B cell (primary cell): ENCODE results near the gene MGAT5. TPM values are rescaled to one million over a fixed set of nuclear protein-coding genes. Genes with fewer than 3 reads are reported as not detected.

Experiments used
- ATAC-seq: fragments of 200-7000 bp; cut with Tn5 transposase; one replicate; pipeline ENCODE4 v1.10.0; 2021; ENCODE audit warnings: low read depth, mild to moderate bottlenecking, moderate number of reproducible peaks, moderate library complexity
- CTCF ChIA-PET: fragments of 350-600 bp; sonication (Branson Sonifier 250); formaldehyde crosslinking; loops from one replicate; lab custom pipeline; 2021; ENCODE audit warnings: antibody characterized with exemption, inconsistent platforms; lab: Charles Lee
- POLR2A ChIA-PET: fragments of 350-600 bp; sonication (Branson Sonifier 250); formaldehyde crosslinking; loops from one replicate; lab custom pipeline; 2021; ENCODE audit warnings: antibody characterized with exemption; lab: Charles Lee
- DNase-seq: peaks from one replicate; pipeline ENCODE4 v3.0.0; 2013
- H2AFZ ChIP-seq: 2 replicates; pipeline ENCODE4 v1.6.1; 2012; ENCODE audit warnings: mild to moderate bottlenecking, low read depth, low read length; ENCODE audit not compliant: insufficient read depth, poor library complexity, severe bottlenecking
- H3K27ac ChIP-seq, 2 donors: 1 replicate in 1 of 2; 2 replicates in 1 of 2; pipeline ENCODE4 v1.5.1; 2012 to 2013; ENCODE audit warnings: low read length in 2 of 2, mild to moderate bottlenecking in 2 of 2, moderate library complexity in 1 of 2
- H3K27me3 ChIP-seq, 4 experiments: fragments of 200-600 bp in 1 of 4; sonication (generic) in 1 of 4; replicated peaks in 1 of 4; 1 replicate in 2 of 4; 2 replicates in 2 of 4; pipeline versions ENCODE4 v1.6.1 to v1.7.0; 2013 to 2016; ENCODE audit warnings: low read length in 3 of 4, mild to moderate bottlenecking in 2 of 4, mixed read lengths in 1 of 4, moderate library complexity in 1 of 4; ENCODE audit not compliant: insufficient read depth in 4 of 4, control insufficient read depth in 3 of 4; ENCODE audit errors: control extremely low read depth in 1 of 4
- H3K36me3 ChIP-seq, 2 experiments: replicated peaks in 1 of 2; 1 replicate in 1 of 2; 2 replicates in 1 of 2; pipeline versions ENCODE4 v1.6.1 to v1.7.1; 2013; ENCODE audit warnings: low read length in 1 of 2; ENCODE audit not compliant: insufficient read depth in 2 of 2, control insufficient read depth in 1 of 2; ENCODE audit errors: control extremely low read depth in 1 of 2, extremely low read depth in 1 of 2
- H3K4me1 ChIP-seq, 2 donors: fragments of 200-600 bp in 1 of 2; sonication (generic) in 1 of 2; 1 replicate in 1 of 2; 2 replicates in 1 of 2; pipeline versions ENCODE4 v1.5.1 to v1.6.1; 2013 to 2017; ENCODE audit warnings: low read length in 2 of 2; ENCODE audit not compliant: control insufficient read depth in 2 of 2, insufficient read depth in 2 of 2
- H3K4me2 ChIP-seq: replicated peaks from 2 replicates; pipeline ENCODE3; 2012; ENCODE audit warnings: mild to moderate bottlenecking, low read depth, low read length; ENCODE audit not compliant: poor library complexity, severe bottlenecking
- H3K4me3 ChIP-seq, 5 experiments: fragments of 200-600 bp in 1 of 5; sonication (generic) in 1 of 5; 1 replicate in 3 of 5; 2 replicates in 2 of 5; pipeline versions ENCODE4 v1.5.1 to v1.7.0; 2011 to 2016; ENCODE audit warnings: low read length in 4 of 5, mild to moderate bottlenecking in 4 of 5, low read depth in 2 of 5, control low read depth in 1 of 5, moderate library complexity in 1 of 5; ENCODE audit not compliant: insufficient read depth in 1 of 5; ENCODE audit errors: control extremely low read depth in 1 of 5, extremely low read depth in 1 of 5
- H3K79me2 ChIP-seq: fragments of 200-600 bp; sonication (generic); one replicate; pipeline ENCODE4 v1.6.0; 2016; ENCODE audit warnings: low read length; ENCODE audit not compliant: control insufficient read depth, insufficient read depth
- H3K9ac ChIP-seq: fragments of 200-600 bp; sonication (generic); 2 replicates; pipeline ENCODE4 v1.6.1; 2017; ENCODE audit warnings: mild to moderate bottlenecking, low read length, moderate library complexity
- H3K9me3 ChIP-seq, 3 donors: one replicate each; pipeline versions ENCODE4 v1.6.1 to v1.7.1; 2013; ENCODE audit warnings: low read length in 2 of 3; ENCODE audit not compliant: control insufficient read depth in 2 of 3, insufficient read depth in 1 of 3; ENCODE audit errors: control extremely low read depth in 1 of 3
- H4K20me1 ChIP-seq: 2 replicates; pipeline ENCODE4 v1.6.0; 2012; ENCODE audit warnings: mild to moderate bottlenecking, low read length; ENCODE audit not compliant: insufficient read depth, control insufficient read depth, poor library complexity, severe bottlenecking
- H3K27ac Mint-ChIP-seq: one replicate; pipeline ENCODE4 v1.8.0; 2021; ENCODE audit warnings: mixed read lengths
- H3K27me3 Mint-ChIP-seq: one replicate; pipeline ENCODE4 v1.8.0; 2021; ENCODE audit warnings: mixed read lengths
- H3K4me1 Mint-ChIP-seq: one replicate; pipeline ENCODE4 v1.8.0; 2021; ENCODE audit warnings: mixed read lengths
- H3K4me3 Mint-ChIP-seq: one replicate; pipeline ENCODE4 v1.8.0; 2021; ENCODE audit warnings: mixed read lengths
- H3K9me3 Mint-ChIP-seq: one replicate; pipeline ENCODE4 v1.8.0; 2022; ENCODE audit warnings: mixed read lengths; ENCODE audit not compliant: insufficient read depth
- EZH2 ChIP-seq: IDR thresholded peaks from 2 replicates; pipeline ENCODE4 v1.6.1; 2012; ENCODE audit warnings: borderline replicate concordance, low read depth, mild to moderate bottlenecking, moderate library complexity, low read length; ENCODE audit not compliant: insufficient read depth, poor library complexity, severe bottlenecking
- WGBS: methylation state at CpG from one replicate; pipeline ENCODE4 v1.1.5; 2013; ENCODE audit warnings: missing lambda C conversion rate; ENCODE audit not compliant: insufficient coverage; 5-methylcytosine and 5-hydroxymethylcytosine counted together
- intact Hi-C: fragments of 100-400 bp; cut with micrococcal nuclease; formaldehyde crosslinking; loops from one replicate; pipeline ENCODE4 v1.10.0; 2022
- polyA plus RNA-seq: library from polyadenylated mRNA; depleted of rRNA; stranded (reverse); fragments of >200 nt; gene quantifications from 2 replicates; pipeline ENCODE4 v1.2.3, GENCODE V29; 2012
- total RNA-seq, 2 donors: library from RNA; stranded (reverse); fragments of 120-200 nt in 1 of 2; gene quantifications; 1 replicate in 1 of 2; 2 replicates in 1 of 2; pipeline versions ENCODE4 v1.2.3 to v1.2.4, GENCODE V29; 2013 to 2022
- TF ChIP-seq, protein P1 (sequence below): fragments of 200-600 bp; IDR thresholded peaks from one replicate; pipeline ENCODE4 v1.8.0; 2022; ENCODE audit warnings: antibody characterized with exemption, mild to moderate bottlenecking

MGAT5 gene
- total and polyA plus RNA-seq, 2 donors (not counting 1 experiment from before 2014, with no cell fraction given) = 27.2 to 184 TPM

- intact Hi-C loops = no loop called here
- Histone ChIP-seq H3K36me3 (peaks cover 0 to 80% of the 10 kb centered on the region in 2 experiments), H3K27ac (peak overlapping the region in 1 of 2 donors; percentile 51), H3K9me3 (no peaks in the 10 kb centered on the region), H2AFZ (no peak overlapping the region), H3K4me2 (no peak overlapping the region), H4K20me1 (peaks cover 32% of the 10 kb centered on the region), H3K27me3 (no peaks in the 10 kb centered on the region), H3K4me3 (no peak overlapping the region), H3K79me2 (peaks cover 69% of the 10 kb centered on the region), H3K4me1 (peaks cover 0 to 2% of the 10 kb centered on the region in 2 donors), H3K9ac (no peak overlapping the region)
- DNase-seq = no peak
- 83% methylated on average over 1 of the region's 2 CpGs for WGBS
- Mint-ChIP-seq H3K4me3 (no peak overlapping the region), H3K27me3 (no peaks in the 10 kb centered on the region), H3K4me1 (peaks cover 14% of the 10 kb centered on the region), H3K9me3 (no peaks in the 10 kb centered on the region), H3K27ac (no peak overlapping the region)
- ChIA-PET CTCF (interaction anchor here (1.1 to 4.7 kb wide), 2 partner anchors 10 to 515 kb away, joined by 3 to 44 read pairs; no protein-coding TSS in a partner anchor), POLR2A (no interaction called here)
- no peak for TF ChIP-seq EZH2
- TF ChIP-seq, protein P1, sequence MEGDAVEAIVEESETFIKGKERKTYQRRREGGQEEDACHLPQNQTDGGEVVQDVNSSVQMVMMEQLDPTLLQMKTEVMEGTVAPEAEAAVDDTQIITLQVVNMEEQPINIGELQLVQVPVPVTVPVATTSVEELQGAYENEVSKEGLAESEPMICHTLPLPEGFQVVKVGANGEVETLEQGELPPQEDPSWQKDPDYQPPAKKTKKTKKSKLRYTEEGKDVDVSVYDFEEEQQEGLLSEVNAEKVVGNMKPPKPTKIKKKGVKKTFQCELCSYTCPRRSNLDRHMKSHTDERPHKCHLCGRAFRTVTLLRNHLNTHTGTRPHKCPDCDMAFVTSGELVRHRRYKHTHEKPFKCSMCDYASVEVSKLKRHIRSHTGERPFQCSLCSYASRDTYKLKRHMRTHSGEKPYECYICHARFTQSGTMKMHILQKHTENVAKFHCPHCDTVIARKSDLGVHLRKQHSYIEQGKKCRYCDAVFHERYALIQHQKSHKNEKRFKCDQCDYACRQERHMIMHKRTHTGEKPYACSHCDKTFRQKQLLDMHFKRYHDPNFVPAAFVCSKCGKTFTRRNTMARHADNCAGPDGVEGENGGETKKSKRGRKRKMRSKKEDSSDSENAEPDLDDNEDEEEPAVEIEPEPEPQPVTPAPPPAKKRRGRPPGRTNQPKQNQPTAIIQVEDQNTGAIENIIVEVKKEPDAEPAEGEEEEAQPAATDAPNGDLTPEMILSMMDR = no peak
- no peak for ATAC-seq
Observed at GRCh38 chr2:134401789-134402188, 147.9 kb downstream of the MGAT5 start.

DNA sequence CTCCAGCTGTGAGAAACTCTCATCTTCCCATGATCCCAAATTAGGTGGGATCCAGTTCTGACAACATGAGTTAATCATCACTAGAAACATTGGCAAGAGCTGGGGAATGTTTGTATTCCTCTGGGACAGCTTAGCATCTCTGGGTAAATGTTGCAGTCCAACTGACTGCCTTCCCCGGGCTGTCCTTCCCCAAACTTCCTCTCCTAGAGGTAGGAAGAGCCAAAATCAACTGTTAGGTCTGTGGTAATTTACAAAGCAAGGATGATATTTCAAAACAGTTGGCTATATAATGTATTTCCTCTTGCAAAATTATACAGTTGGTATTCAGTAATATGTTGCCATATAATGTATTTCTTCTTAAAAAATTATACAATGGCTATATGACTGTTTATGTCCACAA, 148.5 kb downstream of the MGAT5 start:
- peaks cover 67% of the 10 kb centered on the region for H3K79me2 ChIP-seq
- POLR2A ChIA-PET = no interaction called here
- no peaks in the 10 kb centered on the region for H3K9me3 ChIP-seq
- Mint-ChIP-seq H3K4me3 (no peak overlapping the region), H3K4me1 (peaks cover 20% of the 10 kb centered on the region), H3K27me3 (no peaks in the 10 kb centered on the region), H3K27ac (peak overlapping the region; percentile 46), H3K9me3 (no peaks in the 10 kb centered on the region)
- intact Hi-C loops = no loop called here
- no peak for ATAC-seq
- WGBS = no CpG with 5 or more reads among the region's 1 CpG
- CTCF ChIA-PET = interaction anchor here (1.1 to 4.7 kb wide), 3 partner anchors 9 to 516 kb away, joined by 3 to 44 read pairs (median 4); no protein-coding TSS in a partner anchor
- TF ChIP-seq EZH2 = no peak
- TF ChIP-seq, protein P1 = no peak
- no peak overlapping the region for H3K9ac ChIP-seq
- no peak overlapping the region for H3K4me3 ChIP-seq
- no peak overlapping the region for H3K4me2 ChIP-seq
- H3K27ac ChIP-seq = peak overlapping the region in 1 of 2 donors; percentile 51
- H2AFZ ChIP-seq = no peak overlapping the region
- peaks cover 0 to 7% of the 10 kb centered on the region in 2 donors for H3K4me1 ChIP-seq
- H4K20me1 ChIP-seq = peaks cover 26% of the 10 kb centered on the region
- H3K27me3 ChIP-seq = no peaks in the 10 kb centered on the region
- H3K36me3 ChIP-seq = peaks cover 0 to 78% of the 10 kb centered on the region in 2 experiments
- no peak for DNase-seq
